Measurements from ENCODE around the gene PRKN.

- TF ChIP-seq POLR2A (IDR thresholded peaks at IDR 0.05; ENCODE audit: extremely low read depth, insufficient read length) (no peak), CTCF (IDR thresholded peaks at IDR 0.05; ENCODE audit: low read depth, low read length) (no peak)
These were observed 894.9 kb downstream of the PRKN start for GRCh38 chr6:161832622-161833021.
